ENCODE measurements around the gene CNBP. TPM values are rescaled to one million over a fixed set of nuclear protein-coding genes. Genes with fewer than 3 reads are reported as not detected.
A peak's percentile ranks its signal among the peaks of the same experiment; 100 is the strongest.

CNBP gene
- total RNA-seq, result 100 to 1,000 TPM; 339 to 523 TPM

- TF ChIP-seq POLR2AphosphoS5 (IDR thresholded peaks at IDR 0.05) (peak; percentile 95), CTCF (IDR thresholded peaks at IDR 0.05) (peak in 1 of 4 experiments; percentile 25), POLR2A (IDR thresholded peaks at IDR 0.05) (peak; percentile 98)
- no peaks in the 10 kb centered on the region for H3K9me3 ChIP-seq
- H3K27ac ChIP-seq, result peak within 1 kb of the TSS; percentile 96 to 98
- H3K36me3 ChIP-seq, result peaks cover 0 to 3% of the 10 kb centered on the region in 2 donors
- H3K4me3 ChIP-seq, result peak within 1 kb of the TSS; percentile 74 to 98
- WGBS, result under 1% methylated on average over 37 of the region's 83 CpGs
- intact Hi-C loops (cut with DNase I), result loop anchor here (5.0 kb wide), 2 partner anchors 44 to 64 kb away; partner anchors contain the start of gene COPG1
- H3K27me3 ChIP-seq (replicated peaks; ENCODE audit: insufficient read depth), result no peaks in the 10 kb centered on the region
- peak; percentile 92 for DNase-seq (ENCODE audit: low spot score)
- peaks cover 18% of the 10 kb centered on the region for H3K4me1 ChIP-seq (replicated peaks)
Observed at GRCh38 chr3:129183569-129184395, at the start of gene CNBP. Gene CNBP (minus strand): TSS chr3:129183896. CDS start chr3:129171757, 12,139 bp downstream.

DNA sequence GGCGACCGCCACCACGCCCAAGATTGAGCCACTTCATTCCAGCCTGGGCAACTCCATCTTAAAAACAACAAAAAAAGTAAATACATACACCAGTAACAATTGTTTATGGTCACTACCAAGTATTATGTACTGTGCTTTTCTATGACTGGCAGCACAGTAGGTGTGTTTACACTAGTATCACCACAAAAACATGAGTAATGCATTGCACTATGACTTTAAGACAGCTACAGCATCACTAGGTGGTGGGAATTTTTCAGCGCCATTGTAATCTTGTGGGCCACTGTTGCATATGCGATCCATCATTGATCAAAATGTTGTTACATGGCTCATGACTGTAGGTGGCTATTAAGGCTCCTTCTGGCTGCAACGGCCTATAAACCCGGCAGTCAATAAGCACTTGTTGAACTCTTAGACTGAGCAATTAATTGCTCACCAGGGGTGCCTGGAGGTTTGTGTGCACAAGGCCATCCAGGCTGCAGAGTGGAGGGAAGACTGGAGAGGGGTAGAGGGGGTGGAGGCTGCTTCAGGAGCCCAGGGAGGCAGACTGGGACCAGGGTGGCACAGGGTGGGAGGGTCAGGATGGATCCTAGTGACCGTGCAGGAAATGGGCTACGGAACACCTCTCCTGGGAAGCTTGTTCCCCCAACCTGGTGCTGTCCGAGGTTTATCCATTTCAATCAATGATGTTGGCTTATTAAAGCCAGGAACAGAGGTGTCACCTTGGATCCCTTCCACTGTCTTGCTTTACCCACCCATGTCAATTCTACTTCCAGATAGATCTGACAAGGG, 47.8 kb upstream of the CNBP start:
- intact Hi-C loops (cut with DNase I), result no loop called here
- Histone ChIP-seq H3K27ac (no peak overlapping the region), H3K9me3 (no peaks in the 10 kb centered on the region), H3K4me1 (replicated peaks) (no peaks in the 10 kb centered on the region), H3K4me3 (no peak overlapping the region), H3K27me3 (replicated peaks; ENCODE audit: insufficient read depth) (no peaks in the 10 kb centered on the region), H3K36me3 (no peaks in the 10 kb centered on the region)
- WGBS, result 78% methylated on average over 10 of the region's 10 CpGs
- TF ChIP-seq POLR2AphosphoS5 (IDR thresholded peaks at IDR 0.05) (no peak), POLR2A (IDR thresholded peaks at IDR 0.05) (no peak), CTCF (IDR thresholded peaks at IDR 0.05) (no peak)
- DNase-seq (ENCODE audit: low spot score), result no peak

GRCh38 chr3:129230311-129231019, 46.8 kb upstream of the CNBP start:
- WGBS, result 77% methylated on average over 7 of the region's 7 CpGs
- no peak for DNase-seq (ENCODE audit: low spot score)
- TF ChIP-seq POLR2AphosphoS5 (IDR thresholded peaks at IDR 0.05) (no peak), POLR2A (IDR thresholded peaks at IDR 0.05) (no peak), CTCF (IDR thresholded peaks at IDR 0.05) (no peak)
- intact Hi-C loops (cut with DNase I), result no loop called here
- Histone ChIP-seq H3K9me3 (no peaks in the 10 kb centered on the region), H3K27me3 (replicated peaks; ENCODE audit: insufficient read depth) (no peaks in the 10 kb centered on the region), H3K27ac (no peak overlapping the region), H3K4me3 (no peak overlapping the region), H3K4me1 (replicated peaks) (peaks cover 4% of the 10 kb centered on the region), H3K36me3 (no peaks in the 10 kb centered on the region)

DNA sequence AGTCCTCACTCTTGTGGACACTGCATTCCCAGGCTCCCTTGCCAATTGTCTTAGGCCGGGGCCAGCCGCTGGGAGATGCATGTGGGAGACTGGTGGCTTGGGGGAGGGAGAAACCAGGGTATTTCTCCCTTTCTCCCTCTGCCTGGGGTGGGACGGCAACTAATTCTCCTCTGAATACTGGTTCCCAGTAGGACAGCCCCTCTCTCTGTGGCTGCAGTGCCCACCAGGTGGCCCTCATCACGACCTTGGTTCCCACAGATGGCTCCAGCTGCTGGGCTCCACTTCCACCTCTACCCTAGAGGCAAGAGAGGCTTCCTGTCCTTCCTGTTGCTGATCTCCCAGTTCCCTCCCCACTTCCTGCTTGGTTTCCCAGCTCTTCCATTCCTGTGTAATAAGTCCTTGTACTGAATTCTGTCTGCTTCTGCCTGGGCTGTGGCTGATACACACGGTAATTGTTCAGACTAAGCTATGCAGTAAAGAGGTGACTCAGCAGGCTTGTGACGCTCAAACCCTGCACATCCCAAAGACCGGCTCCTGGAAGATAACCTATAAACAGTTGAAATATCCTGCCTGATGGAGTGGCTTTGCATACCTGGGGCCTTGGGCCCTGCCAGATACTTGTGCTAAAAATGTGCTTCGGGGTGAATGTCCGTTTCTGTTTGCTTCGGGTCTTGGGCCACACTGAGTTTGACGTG, 45.3 kb upstream of the CNBP start:
- intact Hi-C loops (cut with DNase I), result loop anchor here (5.0 kb wide), 1 partner anchor 47 kb away; the partner anchor contains the start of gene CNBP
- peaks cover 9% of the 10 kb centered on the region for H3K4me1 ChIP-seq (replicated peaks)
- no peak for DNase-seq (ENCODE audit: low spot score)
- 60% methylated on average over 11 of the region's 11 CpGs for WGBS
- H3K27me3 ChIP-seq (replicated peaks; ENCODE audit: insufficient read depth), result no peaks in the 10 kb centered on the region
- H3K4me3 ChIP-seq, result no peak overlapping the region
- no peaks in the 10 kb centered on the region for H3K9me3 ChIP-seq
- H3K27ac ChIP-seq, result peak overlapping the region in 1 of 2 donors; percentile 1
- TF ChIP-seq POLR2A (IDR thresholded peaks at IDR 0.05) (no peak), CTCF (IDR thresholded peaks at IDR 0.05) (no peak), POLR2AphosphoS5 (IDR thresholded peaks at IDR 0.05) (no peak)
- no peaks in the 10 kb centered on the region for H3K36me3 ChIP-seq

Data from prostate gland (tissue), 2 donors.